Liver (tissue), 9 donors: ENCODE measurements around the gene MEGF6. TPM values are rescaled to one million over a fixed set of nuclear protein-coding genes. Genes with fewer than 3 reads are reported as not detected.

Experiments
- DNase-seq: peaks from one replicate; pipeline ENCODE4 v3.0.0-alpha.2; 2017; ENCODE audit warnings: low spot score
- H3K27ac ChIP-seq, 2 donors: one replicate each; pipeline ENCODE4 v1.7.0; 2013; ENCODE audit warnings: inconsistent platforms in 2 of 2, low read length in 2 of 2, control low read depth in 1 of 2, low read depth in 1 of 2, mild to moderate bottlenecking in 1 of 2
- H3K27me3 ChIP-seq, 4 donors: one replicate each; pipeline versions ENCODE4 v1.6.1 to v1.7.0; 2013; ENCODE audit warnings: low read length in 3 of 4, inconsistent platforms in 1 of 4, mild to moderate bottlenecking in 1 of 4, moderate library complexity in 1 of 4; ENCODE audit not compliant: control insufficient read depth in 4 of 4, insufficient read depth in 4 of 4
- H3K36me3 ChIP-seq, 4 donors: one replicate each; pipeline versions ENCODE4 v1.6.1 to v1.7.0; 2013; ENCODE audit warnings: low read length in 3 of 4, mild to moderate bottlenecking in 3 of 4, low read depth in 1 of 4, moderate library complexity in 1 of 4; ENCODE audit not compliant: control insufficient read depth in 4 of 4, insufficient read depth in 3 of 4
- H3K4me1 ChIP-seq, 4 donors: one replicate each; pipeline versions ENCODE4 v1.6.1 to v1.7.0; 2013; ENCODE audit warnings: low read length in 3 of 4, mild to moderate bottlenecking in 3 of 4, moderate library complexity in 1 of 4; ENCODE audit not compliant: control insufficient read depth in 4 of 4, insufficient read depth in 4 of 4
- H3K4me3 ChIP-seq, 3 donors: one replicate each; pipeline versions ENCODE4 v1.6.1 to v1.7.0; 2013; ENCODE audit warnings: low read length in 3 of 3, control low read depth in 1 of 3, low read depth in 1 of 3, mild to moderate bottlenecking in 1 of 3
- H3K9ac ChIP-seq, 2 donors: one replicate each; pipeline ENCODE4 v1.7.0; 2013; ENCODE audit warnings: low read length in 2 of 2, mild to moderate bottlenecking in 2 of 2, moderate library complexity in 2 of 2, control low read depth in 1 of 2, low read depth in 1 of 2
- H3K9me3 ChIP-seq, 4 donors: one replicate each; pipeline versions ENCODE4 v1.6.1 to v1.7.0; 2013; ENCODE audit warnings: low read length in 3 of 4; ENCODE audit not compliant: control insufficient read depth in 4 of 4
- EGR1 ChIP-seq, 2 donors: IDR thresholded peaks; 2 replicates each; pipeline ENCODE4 v1.6.1; 2016 to 2018; ENCODE audit warnings: antibody characterized with exemption in 2 of 2, low read depth in 2 of 2
- FOXA1 ChIP-seq: IDR thresholded peaks from 2 replicates; pipeline ENCODE4 v1.6.1; 2016; ENCODE audit warnings: antibody characterized with exemption
- FOXA2 ChIP-seq: IDR thresholded peaks from 2 replicates; pipeline ENCODE4 v1.6.1; 2016; ENCODE audit warnings: antibody characterized with exemption
- GABPA ChIP-seq, 2 donors: IDR thresholded peaks in 1 of 2; conservative IDR thresholded peaks in 1 of 2; 2 replicates each; pipeline ENCODE4 v1.6.1; 2016; ENCODE audit warnings: antibody characterized with exemption in 2 of 2, mild to moderate bottlenecking in 1 of 2, moderate library complexity in 1 of 2
- HNF4A ChIP-seq, 2 donors: conservative IDR thresholded peaks; 2 replicates each; pipeline ENCODE4 v1.6.1; 2016; ENCODE audit warnings: antibody characterized with exemption in 2 of 2, mild to moderate bottlenecking in 2 of 2
- HNF4G ChIP-seq: IDR thresholded peaks from 2 replicates; pipeline ENCODE4 v1.6.1; 2016; ENCODE audit warnings: antibody characterized with exemption
- JUND ChIP-seq, 2 donors: IDR thresholded peaks; 2 replicates each; pipeline ENCODE4 v1.6.1; 2016; ENCODE audit warnings: antibody characterized with exemption in 2 of 2
- MAX ChIP-seq: IDR thresholded peaks from 2 replicates; pipeline ENCODE4 v1.6.1; 2016; ENCODE audit warnings: antibody characterized with exemption
- NR2F2 ChIP-seq: IDR thresholded peaks from 2 replicates; pipeline ENCODE4 v1.6.1; 2016; ENCODE audit warnings: antibody characterized with exemption
- RAD21 ChIP-seq, 2 donors: IDR thresholded peaks; 2 replicates each; pipeline ENCODE4 v1.6.1; 2016; ENCODE audit warnings: antibody characterized with exemption in 2 of 2, mild to moderate bottlenecking in 2 of 2
- RXRA ChIP-seq, 2 donors: IDR thresholded peaks; 2 replicates each; pipeline ENCODE4 v1.6.1; 2017 to 2018; ENCODE audit warnings: antibody characterized with exemption in 2 of 2, mild to moderate bottlenecking in 1 of 2
- SP1 ChIP-seq: IDR thresholded peaks from 2 replicates; pipeline ENCODE4 v1.6.1; 2018; ENCODE audit warnings: antibody characterized with exemption, mild to moderate bottlenecking
- TAF1 ChIP-seq: conservative IDR thresholded peaks from 2 replicates; pipeline ENCODE4 v1.6.1; 2016; ENCODE audit warnings: antibody characterized with exemption, mild to moderate bottlenecking
- YY1 ChIP-seq: IDR thresholded peaks from 2 replicates; pipeline ENCODE4 v1.6.1; 2016; ENCODE audit warnings: antibody characterized with exemption, mild to moderate bottlenecking
- ZBTB33 ChIP-seq: IDR thresholded peaks from 2 replicates; pipeline ENCODE4 v1.6.1; 2016; ENCODE audit warnings: antibody characterized with exemption
- WGBS: extraction: QIAGEN DNeasy Blood & Tissue Kit; methylation state at CpG from one replicate; pipeline ENCODE4 v1.1.7; 2013; 5-methylcytosine and 5-hydroxymethylcytosine counted together
- polyA plus RNA-seq, 2 donors: library from polyadenylated mRNA; stranded (reverse) in 1 of 2; unstranded in 1 of 2; fragments of 200-250 nt in 1 of 2; fragments of >200 nt in 1 of 2; fragmentation: Nextera tagmentation in 1 of 2; extraction: Ambion mirVana in 1 of 2; gene quantifications; one replicate each; pipeline versions ENCODE4 v1.2.1 to v1.2.3, GENCODE V29; 2013 to 2015
- total RNA-seq, 2 donors: library from RNA; depleted of rRNA; stranded (reverse); fragments of >200 nt; gene quantifications; one replicate each; pipeline ENCODE4 v1.2.3, GENCODE V29; 2014
- TF ChIP-seq, protein P1 (sequence below): fragments of 150-350 bp; IDR thresholded peaks from 2 replicates; pipeline ENCODE4 v1.5.1; 2017; ENCODE audit warnings: improper control_type of control experiment, low read depth, low read length; ENCODE audit not compliant: missing input control
- TF ChIP-seq, protein P2 (sequence below): IDR thresholded peaks from 2 replicates; pipeline ENCODE4 v1.6.1; 2016; ENCODE audit warnings: antibody characterized with exemption, mild to moderate bottlenecking
- TF ChIP-seq, protein P3 (sequence below): IDR thresholded peaks from 2 replicates; pipeline ENCODE4 v1.6.1; 2016; ENCODE audit warnings: antibody characterized with exemption
- donor health status: healthy.
- donor health status: healthy.
- donor health status: healthy.
- donor health status: healthy.
- donor health status: healthy.

The MEGF6 gene
- total and polyA plus RNA-seq, 4 donors: 1.3 to 11.0 (median 4.0) TPM

DNA sequence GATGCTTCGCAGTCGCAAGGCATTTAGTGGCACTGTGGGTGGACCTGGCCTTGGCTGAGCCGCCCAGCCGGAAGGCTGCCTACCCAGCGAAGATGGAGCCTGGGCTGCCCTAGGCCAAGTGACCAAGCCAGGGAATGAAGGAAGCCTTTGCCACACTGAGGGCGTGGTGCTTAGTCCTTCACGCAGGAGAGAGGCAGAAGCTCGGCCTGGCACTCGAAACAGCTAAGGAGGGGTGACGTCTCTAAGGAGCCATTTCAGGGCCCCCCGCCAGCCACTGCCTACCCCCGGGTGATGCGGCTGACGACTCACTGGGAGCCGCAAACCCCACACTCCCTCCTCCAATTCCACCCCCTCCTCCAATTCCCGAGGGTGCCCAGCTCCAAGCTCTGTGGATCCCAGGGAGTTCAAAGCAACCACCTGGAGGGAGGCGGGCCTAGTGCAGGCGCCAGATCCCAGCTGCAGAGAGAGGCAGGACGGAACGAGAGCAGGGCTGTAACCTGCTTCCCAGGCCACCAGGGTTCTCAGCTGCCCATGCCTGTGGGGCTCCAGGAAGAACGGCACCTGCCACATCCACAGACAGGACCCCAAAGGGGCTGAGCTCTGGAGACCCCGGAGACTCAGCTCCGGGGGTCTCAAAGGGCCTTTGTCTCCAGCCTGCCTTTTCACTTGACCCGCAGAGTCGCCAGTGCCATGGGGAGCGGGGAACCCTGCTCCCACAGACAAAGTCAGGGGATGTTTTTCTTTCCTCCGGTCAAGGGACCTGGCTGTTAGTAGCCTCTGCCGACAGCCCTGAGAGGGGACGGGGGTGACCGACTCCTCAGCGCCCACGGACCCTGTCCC, 81.0 kb downstream of the MEGF6 start:
- H3K27me3 ChIP-seq: no peaks in the 10 kb centered on the region
- TF ChIP-seq, protein P1, sequence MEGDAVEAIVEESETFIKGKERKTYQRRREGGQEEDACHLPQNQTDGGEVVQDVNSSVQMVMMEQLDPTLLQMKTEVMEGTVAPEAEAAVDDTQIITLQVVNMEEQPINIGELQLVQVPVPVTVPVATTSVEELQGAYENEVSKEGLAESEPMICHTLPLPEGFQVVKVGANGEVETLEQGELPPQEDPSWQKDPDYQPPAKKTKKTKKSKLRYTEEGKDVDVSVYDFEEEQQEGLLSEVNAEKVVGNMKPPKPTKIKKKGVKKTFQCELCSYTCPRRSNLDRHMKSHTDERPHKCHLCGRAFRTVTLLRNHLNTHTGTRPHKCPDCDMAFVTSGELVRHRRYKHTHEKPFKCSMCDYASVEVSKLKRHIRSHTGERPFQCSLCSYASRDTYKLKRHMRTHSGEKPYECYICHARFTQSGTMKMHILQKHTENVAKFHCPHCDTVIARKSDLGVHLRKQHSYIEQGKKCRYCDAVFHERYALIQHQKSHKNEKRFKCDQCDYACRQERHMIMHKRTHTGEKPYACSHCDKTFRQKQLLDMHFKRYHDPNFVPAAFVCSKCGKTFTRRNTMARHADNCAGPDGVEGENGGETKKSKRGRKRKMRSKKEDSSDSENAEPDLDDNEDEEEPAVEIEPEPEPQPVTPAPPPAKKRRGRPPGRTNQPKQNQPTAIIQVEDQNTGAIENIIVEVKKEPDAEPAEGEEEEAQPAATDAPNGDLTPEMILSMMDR: no peak
- TF ChIP-seq, protein P2, sequence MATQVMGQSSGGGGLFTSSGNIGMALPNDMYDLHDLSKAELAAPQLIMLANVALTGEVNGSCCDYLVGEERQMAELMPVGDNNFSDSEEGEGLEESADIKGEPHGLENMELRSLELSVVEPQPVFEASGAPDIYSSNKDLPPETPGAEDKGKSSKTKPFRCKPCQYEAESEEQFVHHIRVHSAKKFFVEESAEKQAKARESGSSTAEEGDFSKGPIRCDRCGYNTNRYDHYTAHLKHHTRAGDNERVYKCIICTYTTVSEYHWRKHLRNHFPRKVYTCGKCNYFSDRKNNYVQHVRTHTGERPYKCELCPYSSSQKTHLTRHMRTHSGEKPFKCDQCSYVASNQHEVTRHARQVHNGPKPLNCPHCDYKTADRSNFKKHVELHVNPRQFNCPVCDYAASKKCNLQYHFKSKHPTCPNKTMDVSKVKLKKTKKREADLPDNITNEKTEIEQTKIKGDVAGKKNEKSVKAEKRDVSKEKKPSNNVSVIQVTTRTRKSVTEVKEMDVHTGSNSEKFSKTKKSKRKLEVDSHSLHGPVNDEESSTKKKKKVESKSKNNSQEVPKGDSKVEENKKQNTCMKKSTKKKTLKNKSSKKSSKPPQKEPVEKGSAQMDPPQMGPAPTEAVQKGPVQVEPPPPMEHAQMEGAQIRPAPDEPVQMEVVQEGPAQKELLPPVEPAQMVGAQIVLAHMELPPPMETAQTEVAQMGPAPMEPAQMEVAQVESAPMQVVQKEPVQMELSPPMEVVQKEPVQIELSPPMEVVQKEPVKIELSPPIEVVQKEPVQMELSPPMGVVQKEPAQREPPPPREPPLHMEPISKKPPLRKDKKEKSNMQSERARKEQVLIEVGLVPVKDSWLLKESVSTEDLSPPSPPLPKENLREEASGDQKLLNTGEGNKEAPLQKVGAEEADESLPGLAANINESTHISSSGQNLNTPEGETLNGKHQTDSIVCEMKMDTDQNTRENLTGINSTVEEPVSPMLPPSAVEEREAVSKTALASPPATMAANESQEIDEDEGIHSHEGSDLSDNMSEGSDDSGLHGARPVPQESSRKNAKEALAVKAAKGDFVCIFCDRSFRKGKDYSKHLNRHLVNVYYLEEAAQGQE: no peak
- TF ChIP-seq JUND (IDR thresholded peaks at IDR 0.05): no peak
- TF ChIP-seq ZBTB33: no peak
- no peak for TF ChIP-seq SP1
- no peak for TF ChIP-seq HNF4G
- no peak for TF ChIP-seq HNF4A (conservative IDR thresholded peaks at IDR 0.05)
- TF ChIP-seq YY1: no peak
- TF ChIP-seq GABPA (IDR thresholded peaks at IDR 0.05 in 1 of 2, conservative IDR thresholded peaks at IDR 0.05 in 1 of 2): no peak
- no peak for TF ChIP-seq EGR1 (IDR thresholded peaks at IDR 0.05; ENCODE audit: low read depth in 2 of 2)
- no peak for TF ChIP-seq RAD21 (IDR thresholded peaks at IDR 0.05)
- TF ChIP-seq RXRA (IDR thresholded peaks at IDR 0.05): no peak
- TF ChIP-seq NR2F2: no peak
- TF ChIP-seq MAX: no peak
- TF ChIP-seq TAF1: no peak
- no peak for TF ChIP-seq FOXA2
- TF ChIP-seq, protein P3, sequence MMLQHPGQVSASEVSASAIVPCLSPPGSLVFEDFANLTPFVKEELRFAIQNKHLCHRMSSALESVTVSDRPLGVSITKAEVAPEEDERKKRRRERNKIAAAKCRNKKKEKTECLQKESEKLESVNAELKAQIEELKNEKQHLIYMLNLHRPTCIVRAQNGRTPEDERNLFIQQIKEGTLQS: no peak
- no peak for TF ChIP-seq FOXA1
- DNase-seq: no peak
- H3K27ac ChIP-seq: peak overlapping the region; percentile 25 to 46
- WGBS: 41% methylated on average over 32 of the region's 32 CpGs
- no peaks in the 10 kb centered on the region for H3K9me3 ChIP-seq
- peak overlapping the region; percentile 41 to 65 (median 58) for H3K4me3 ChIP-seq
- peaks cover 15 to 27% (median 22%) of the 10 kb centered on the region in 4 donors for H3K4me1 ChIP-seq
- no peaks in the 10 kb centered on the region for H3K36me3 ChIP-seq
- H3K9ac ChIP-seq: peak overlapping the region; percentile 7 to 53
